ENCODE results near the gene CFAP99.
A peak's percentile ranks its signal among the peaks of the same experiment; 100 is the strongest.
"Not testable (repeated sequence)": the region's sequence is repeated elsewhere in the genome, so short reads cannot be mapped to it uniquely, and the experiment has no call there.

CFAP99 gene

GRCh38 chr4:2412885-2413716 is 5.7 kb upstream of the CFAP99 start:
- peak; percentile 65 for DNase-seq

- DNase-seq = no peak
Measured at GRCh38 chr4:2413821-2414610, 4.7 kb upstream of the CFAP99 start.

- DNase-seq = no peak
Measured at GRCh38 chr4:2415213-2415612, 3.5 kb upstream of the CFAP99 start.

- DNase-seq = no peak
Measured at GRCh38 chr4:2415881-2416563, 2.7 kb upstream of the CFAP99 start.

DNA sequence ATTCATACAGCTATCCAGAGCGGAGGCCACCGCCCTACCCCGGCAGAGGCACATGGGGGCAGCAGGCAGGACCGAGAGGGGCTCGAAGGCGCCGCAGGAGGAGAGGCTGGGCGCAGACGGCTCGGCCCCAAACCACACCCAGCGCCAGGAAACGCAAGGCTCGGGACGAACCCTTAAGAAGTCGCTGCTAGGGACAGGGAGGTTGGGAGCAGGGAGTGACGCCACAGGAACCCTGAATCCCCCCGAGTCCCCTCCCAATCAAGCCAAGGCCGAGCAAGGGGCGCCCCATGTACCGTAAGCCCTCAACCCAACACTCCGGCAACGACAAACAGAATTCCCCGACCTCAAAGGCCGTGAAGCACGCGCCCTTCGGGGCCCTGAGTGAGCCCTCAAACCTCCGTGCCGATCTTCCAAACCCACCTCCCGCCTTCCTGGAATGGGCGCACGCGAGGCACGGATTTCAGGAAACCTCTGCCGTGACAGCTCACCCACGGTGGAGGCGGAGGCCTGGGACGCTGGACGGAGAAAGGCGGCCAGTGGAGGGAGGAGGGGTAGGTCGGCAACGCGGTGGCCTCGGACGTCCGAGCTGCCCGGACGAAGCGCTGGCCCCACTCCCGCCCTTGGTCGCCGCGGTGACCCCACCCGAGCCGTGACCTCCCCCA is 2.1 kb upstream of the CFAP99 start:
- DNase-seq = peak; percentile 32

DNA sequence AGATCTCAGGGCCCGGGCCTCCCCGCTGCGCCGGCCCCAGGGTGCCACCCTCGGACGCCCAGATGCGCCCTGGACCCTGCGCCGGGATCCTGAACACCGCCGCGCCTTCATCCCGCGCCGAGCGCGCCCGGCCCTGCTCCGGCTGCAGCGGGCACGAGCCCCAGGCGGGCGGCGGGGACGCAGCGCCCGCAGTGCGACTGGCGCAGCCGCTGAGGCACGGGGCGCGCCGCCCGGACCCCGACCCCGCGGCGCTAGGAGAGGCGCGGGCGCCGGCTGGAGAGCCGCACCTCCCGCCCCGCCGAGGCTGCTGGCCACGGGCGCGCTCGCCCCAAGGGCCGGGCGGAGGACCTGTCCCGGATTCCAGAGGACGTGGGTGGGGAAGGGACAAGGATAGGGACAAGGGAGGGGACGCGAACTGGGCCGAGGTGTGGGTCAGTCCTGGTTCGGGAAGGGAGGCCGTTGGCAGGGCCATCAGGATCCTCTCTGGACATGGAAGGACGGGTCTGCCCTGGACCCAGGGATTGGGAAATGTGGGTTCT is 1.5 kb upstream of the CFAP99 start:
- DNase-seq = no peak

DNA sequence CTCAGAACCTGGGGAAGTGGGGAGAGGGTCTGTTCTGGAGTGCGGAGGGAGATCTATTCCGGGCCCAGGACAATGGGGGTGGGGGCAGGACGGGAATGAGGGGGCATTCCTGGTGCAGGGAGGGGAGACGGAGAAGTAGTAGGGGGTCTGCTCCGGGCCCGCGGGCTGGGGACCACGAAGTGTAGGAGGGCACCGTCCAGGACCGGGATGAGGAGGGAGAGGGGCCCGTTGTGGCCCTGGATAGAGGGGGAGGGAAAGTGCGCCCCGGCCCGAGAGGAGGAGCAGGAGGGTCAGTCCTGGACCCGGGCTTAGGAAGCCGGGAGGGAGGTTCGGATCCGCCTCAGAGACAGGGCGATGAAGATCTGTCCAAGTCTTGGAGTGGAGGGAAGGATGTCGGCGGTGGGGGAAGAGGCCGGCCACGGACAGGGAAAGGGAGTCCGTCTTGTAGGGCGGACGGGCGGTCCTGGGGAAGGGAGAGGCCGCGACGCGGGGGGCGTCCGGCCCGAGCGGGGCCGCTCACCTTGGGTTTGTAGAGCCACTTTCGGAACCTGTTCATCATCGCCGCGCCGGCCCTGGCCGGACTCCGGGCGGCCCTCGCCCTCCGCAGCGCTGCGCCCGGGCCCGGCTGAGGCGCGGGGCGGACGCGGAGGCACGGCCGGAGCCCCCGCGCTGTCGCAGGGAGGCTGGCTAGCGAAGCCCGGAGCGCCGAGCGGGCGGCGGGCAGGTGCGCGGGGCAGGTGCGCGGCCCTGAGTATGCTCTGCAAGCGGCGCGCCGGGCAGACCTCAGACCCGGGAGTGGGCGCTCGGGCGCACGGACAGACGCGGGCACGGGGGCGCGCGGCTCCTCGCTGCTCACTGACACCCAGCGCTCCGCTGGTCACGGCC is 748 bp upstream of the CFAP99 start, which contains the start of gene ZFYVE28:
TSS of gene ZFYVE28 (minus strand) at position 881 of the 885 bp plus-strand sequence. CDS start at position 559, 322 bp downstream.
- DNase-seq = no peak

GRCh38 chr4:2419814-2420213 is 1.1 kb downstream of the CFAP99 start:
- no peak for DNase-seq

DNA sequence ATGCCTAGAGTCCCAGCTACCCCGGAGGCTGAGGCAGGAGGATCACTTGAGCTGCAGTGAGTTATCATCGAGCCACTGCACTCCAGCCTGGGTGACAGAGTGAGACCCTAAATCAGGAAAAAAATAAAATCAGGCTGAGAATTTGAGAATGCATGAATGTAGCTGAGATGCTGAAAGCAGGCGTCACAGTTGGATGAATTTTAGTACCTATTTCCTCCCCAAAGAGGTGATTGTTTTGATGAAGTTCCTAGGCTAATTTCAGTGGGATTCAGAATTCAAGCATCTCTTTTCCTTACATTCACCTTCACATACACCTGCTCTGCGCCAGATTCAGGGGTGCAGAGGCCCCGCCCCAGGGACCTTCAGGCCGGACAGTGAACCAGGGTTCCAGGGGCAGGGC is 3.2 kb downstream of the CFAP99 start:
- DNase-seq = no peak

GRCh38 chr4:2423066-2423465 is 4.3 kb downstream of the CFAP99 start:
- DNase-seq = no peak

DNA sequence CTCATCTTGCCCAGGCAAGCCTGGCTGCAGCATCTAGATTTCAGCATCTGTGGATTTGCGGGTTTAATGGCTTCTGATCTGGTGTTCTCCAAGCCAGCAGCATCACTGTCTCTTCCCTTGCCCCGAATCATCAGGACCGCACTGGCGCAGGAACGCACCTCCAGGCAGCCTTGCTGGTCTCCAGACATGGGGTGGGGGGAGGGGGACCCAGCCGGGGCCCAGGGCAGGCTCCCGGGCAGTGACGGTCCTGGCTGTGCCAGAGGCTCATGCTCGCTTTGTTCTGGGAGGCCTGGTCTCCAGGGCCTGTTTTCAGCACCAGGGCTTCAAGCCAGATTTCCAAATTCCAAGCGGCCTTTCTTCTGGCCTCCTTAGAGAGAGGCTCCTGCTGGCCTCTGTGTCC is 4.9 kb downstream of the CFAP99 start:
- no peak for DNase-seq

DNA sequence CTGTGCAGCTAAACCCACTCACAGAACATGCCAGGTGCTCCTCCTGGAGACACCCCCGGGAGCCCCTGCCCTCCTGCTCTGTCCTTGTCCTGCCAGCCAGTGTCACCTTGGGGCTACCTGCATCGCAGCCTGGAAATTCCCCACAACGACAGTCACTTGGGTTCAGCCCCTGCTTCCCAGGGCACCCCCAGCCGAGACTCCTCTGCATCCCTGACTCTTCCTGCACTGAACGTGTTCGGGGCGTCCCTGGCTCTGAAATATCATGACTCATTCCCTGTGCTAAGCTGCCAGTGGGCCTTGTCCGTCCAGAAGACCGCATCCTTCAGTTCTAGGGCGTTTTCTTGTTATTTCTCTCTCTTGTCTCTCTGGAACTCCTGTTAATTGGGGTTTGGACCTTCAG is 5.8 kb downstream of the CFAP99 start:
- no peak for DNase-seq

DNA sequence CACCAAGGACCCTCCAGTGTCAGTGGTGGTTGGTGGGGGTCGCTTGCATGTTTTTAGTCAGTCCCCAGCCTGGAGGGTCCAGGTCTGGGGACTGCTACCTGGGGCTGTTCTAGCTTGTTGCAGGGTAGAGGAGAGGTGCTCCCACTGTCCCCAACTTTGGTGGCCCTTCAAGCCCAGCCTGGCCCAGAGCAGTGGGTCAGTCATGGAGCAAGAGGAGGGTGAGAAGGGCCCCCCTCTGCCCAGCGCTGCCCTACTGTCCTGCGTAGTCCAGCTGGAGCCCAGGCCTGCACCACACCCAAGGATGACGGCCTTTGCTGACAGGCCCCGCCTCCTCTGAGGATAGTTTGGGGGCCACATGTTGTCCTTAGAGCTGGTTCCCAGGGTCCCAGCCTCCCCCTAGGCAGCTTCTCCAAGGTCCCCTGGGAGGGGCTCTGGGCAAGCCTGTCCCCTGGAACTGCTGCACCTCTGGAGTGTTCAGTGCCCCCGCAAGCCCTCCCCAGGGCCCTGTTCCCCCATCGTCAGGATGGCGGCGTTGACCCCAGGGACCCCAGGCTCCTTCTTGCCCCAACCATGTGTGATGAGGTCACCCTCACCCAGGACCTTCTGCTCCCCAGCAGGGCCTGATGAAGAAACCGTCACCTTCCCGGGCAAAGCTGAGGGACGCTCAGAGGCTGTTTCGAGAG is 6.8 kb downstream of the CFAP99 start:
- DNase-seq = no peak

GRCh38 chr4:2426069-2426397 is 7.3 kb downstream of the CFAP99 start:
- no peak for DNase-seq

DNA sequence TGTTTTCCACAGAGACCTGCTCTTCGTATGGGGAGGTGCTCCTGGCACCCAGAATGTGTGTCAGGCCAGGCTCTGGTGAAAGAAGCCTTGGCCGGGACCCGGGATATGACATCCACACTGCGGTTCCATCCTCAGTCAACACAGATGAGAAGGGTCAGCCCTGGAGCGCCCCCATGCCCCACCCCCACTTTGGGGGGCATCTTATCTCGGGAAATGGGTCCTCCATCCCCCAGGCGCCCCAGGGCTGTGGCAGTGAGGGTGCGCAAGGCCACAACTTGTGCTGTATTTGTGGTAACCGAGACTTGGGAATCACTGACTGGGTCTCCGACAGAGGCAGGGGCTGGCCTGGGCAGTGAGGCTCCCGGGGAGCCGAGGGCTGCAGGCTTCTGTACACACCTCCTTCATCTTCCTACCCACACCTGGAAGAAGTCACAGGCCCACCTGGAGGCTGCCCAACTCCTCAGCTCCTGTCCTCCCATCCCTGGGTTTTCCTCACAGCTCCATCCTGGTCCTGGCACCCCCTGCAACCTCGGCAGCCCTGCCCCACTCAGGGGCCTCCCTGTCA is 8.0 kb downstream of the CFAP99 start:
- no peak for DNase-seq

GRCh38 chr4:2427383-2428334 is 8.9 kb downstream of the CFAP99 start:
- no peak for DNase-seq

GRCh38 chr4:2428496-2429213 is 9.9 kb downstream of the CFAP99 start:
- DNase-seq = no peak

DNA sequence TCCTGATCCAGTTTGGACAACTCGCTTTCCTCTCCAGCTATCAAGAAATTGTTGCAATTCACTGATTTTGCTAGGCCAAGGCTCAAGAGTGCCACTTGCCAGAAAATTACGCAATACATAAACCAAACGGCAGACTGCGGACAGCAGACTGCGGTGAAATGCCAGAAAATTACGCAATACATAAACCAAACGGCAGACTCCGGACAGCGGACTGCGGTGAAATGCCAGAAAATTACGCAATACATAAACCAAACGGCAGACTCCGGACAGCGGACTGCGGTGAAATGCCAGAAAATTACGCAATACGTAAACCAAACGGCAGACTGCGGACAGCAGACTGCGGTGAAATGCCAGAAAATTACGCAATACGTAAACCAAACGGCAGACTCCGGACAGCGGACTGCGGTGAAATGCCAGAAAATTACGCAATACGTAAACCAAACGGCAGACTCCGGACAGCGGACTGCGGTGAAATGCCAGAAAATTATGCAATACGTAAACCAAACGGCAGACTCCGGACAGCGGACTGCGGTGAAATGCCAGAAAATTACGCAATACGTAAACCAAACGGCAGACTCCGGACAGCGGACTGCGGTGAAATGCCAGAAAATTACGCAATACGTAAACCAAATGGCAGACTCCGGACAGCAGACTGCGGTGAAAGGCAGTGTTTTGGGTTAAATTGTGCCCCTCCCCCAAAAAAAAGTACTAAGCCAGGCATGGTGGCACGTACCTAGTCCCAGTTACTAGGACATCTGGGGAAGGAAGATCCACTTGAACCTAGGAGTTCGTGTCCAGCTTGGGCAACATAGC is 11.4 kb downstream of the CFAP99 start:
- DNase-seq = not testable (repeated sequence)
